NT2/D1 (cell line): ENCODE results near the gene ADAMTS12.

ENCODE experiments used
- DNase-seq: peaks from one replicate; pipeline ENCODE4 v3.0.0-alpha.2; 2011; ENCODE audit warnings: low read depth, low spot score
- H3K27me3 ChIP-seq: 2 replicates; pipeline ENCODE4 v1.6.0; 2011; ENCODE audit warnings: mild to moderate bottlenecking; ENCODE audit not compliant: insufficient read length, insufficient read depth
- H3K36me3 ChIP-seq: 2 replicates; pipeline ENCODE4 v1.6.1; 2011; ENCODE audit warnings: mild to moderate bottlenecking, low read length, mixed read lengths; ENCODE audit not compliant: insufficient read depth, insufficient read length
- H3K4me1 ChIP-seq: 2 replicates; pipeline ENCODE4 v1.5.1; 2011; ENCODE audit not compliant: insufficient read depth, insufficient read length
- H3K4me3 ChIP-seq: 2 replicates; pipeline ENCODE4 v1.5.1; 2011; ENCODE audit warnings: low read depth; ENCODE audit not compliant: insufficient read length
- H3K9ac ChIP-seq: 2 replicates; pipeline ENCODE4 v1.6.0; 2011; ENCODE audit warnings: low read depth; ENCODE audit not compliant: insufficient read length
- H3K9me3 ChIP-seq: 2 replicates; pipeline ENCODE4 v1.5.1; 2011; ENCODE audit warnings: mild to moderate bottlenecking, low read length; ENCODE audit not compliant: insufficient read depth
- SUZ12 ChIP-seq: IDR thresholded peaks from 2 replicates; pipeline ENCODE4 v1.6.1; 2011; ENCODE audit not compliant: insufficient read length, insufficient read depth; ENCODE audit errors: extremely low read depth
- YY1 ChIP-seq: IDR thresholded peaks from 2 replicates; pipeline ENCODE4 v1.6.1; 2011; ENCODE audit not compliant: insufficient read length, insufficient read depth
- ZNF274 ChIP-seq: IDR thresholded peaks from 2 replicates; pipeline ENCODE4 v1.6.1; 2011; ENCODE audit warnings: mild to moderate bottlenecking, low read depth, low read length

ADAMTS12 gene

DNA sequence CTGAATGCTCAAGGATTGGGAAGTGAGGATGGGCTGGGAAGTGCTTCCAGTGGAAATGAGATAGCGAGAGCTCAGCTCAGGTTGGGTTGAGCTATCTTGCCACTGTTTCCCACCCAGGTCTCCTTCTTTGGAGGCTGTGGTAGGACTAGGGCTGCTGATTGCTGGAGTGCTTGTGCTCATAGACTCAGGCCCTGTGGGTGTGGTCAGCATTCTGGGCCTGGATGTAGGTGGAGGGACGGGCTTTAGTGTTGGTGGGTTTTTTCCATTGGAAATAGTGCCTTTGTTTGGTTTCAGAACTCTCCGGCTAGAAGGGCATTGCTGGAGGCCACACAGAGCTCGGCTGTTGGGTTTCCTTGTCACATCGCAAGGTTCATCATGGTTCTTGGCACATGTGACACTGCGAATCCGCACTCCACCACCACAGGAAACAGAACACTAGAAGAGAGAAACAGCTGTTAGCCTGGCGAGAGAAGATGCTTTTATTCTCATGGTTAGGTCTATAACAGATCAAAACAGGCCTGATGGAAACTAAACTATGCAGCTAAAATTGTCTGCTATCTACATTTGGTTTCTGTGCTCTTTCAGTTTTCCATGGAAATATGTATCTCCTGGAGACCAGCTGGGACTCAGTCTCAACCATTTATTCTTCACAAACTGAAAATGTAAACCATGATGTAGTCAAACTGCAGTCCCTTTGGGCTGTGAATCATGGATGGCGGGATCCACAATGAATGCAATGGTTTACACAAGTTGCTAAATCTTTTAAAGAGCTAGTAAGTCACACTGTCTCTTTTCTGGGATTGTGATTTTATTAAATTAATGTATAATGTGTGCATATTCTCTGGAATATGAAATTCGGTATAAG is 314.8 kb downstream of the ADAMTS12 start:
- Histone ChIP-seq H3K4me1 (no peaks in the 10 kb centered on the region), H3K9me3 (no peaks in the 10 kb centered on the region; the same call in 1 of the 2 replicates), H3K27me3 (no peaks in the 10 kb centered on the region), H3K4me3 (no peak overlapping the region), H3K9ac (no peak overlapping the region), H3K36me3 (peaks cover 12% of the 10 kb centered on the region)
- TF ChIP-seq ZNF274 (no peak), YY1 (no peak), SUZ12 (no peak)
- DNase-seq = no peak

DNA sequence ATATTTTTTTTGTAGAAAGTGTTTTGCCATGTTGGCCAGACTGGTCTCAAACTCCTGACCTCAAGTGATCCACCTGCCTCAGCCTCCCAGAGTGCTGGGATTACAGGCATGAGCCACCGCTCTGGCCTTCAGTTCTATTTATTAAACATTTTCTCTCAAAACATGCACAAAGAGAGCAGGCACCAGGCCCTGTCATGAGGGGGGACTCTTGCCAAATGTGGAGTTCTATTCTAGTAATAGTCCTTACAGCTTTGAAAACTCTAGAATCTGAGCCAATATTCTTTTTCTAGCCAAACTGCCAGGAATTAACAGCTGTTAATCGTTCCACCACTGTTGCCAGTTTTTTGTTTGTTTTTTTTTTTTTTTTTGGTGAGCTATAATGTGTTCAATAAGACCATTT is 326.5 kb downstream of the ADAMTS12 start:
- Histone ChIP-seq H3K9ac (no peak overlapping the region), H3K9me3 (peaks cover 16% of the 10 kb centered on the region; the same call in 1 of the 2 replicates), H3K4me1 (no peaks in the 10 kb centered on the region), H3K36me3 (no peaks in the 10 kb centered on the region), H3K27me3 (no peaks in the 10 kb centered on the region), H3K4me3 (no peak overlapping the region)
- DNase-seq = no peak
- no peak for TF ChIP-seq SUZ12
- TF ChIP-seq YY1 = no peak
- TF ChIP-seq ZNF274 = no peak

DNA sequence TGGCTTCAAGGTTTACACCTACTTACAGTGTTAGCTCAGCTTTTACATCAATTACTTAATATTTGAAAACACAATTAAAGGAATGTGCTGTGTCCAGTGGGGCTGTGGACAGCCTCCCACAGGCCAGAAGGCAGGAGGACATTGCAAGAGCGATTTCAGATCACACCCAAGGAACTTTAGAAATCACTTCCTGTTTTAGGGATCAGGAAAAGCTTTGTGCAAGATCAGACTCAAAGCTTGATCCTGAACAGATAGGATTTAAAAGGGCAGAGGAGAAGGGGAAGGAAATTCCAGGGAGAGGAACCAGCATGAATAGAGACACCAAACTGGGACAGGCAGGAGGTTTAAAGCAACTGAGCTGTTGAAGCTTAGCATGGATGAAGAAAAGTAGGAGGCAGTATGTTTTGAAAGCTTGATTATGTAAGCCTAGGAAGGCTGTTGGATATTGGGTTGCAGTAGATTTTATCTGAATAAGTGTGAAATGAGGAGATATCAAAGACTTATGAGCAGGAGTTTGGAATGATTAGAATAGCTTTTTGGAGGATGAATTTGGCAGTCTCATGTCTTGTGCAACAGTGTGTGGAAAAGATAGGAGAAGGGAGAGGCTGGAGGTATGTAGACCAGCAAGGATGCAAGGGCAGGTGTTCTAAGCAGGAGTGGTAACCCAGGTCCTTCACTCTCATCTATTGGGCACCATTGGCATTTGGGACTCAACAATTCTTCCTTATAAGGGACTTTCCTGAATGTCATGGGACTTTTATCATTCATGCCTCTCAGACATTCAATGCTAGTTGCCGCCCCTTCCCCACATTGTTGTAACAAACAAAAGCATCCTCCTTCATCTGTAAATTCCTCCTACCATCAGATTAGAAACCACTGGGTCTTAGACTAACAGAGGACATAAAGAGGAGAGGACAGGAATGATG is 327.5 kb downstream of the ADAMTS12 start:
- peaks cover 16% of the 10 kb centered on the region; the same call in 1 of the 2 replicates for H3K9me3 ChIP-seq
- no peaks in the 10 kb centered on the region for H3K36me3 ChIP-seq
- DNase-seq = peak; percentile 18
- H3K4me3 ChIP-seq = no peak overlapping the region
- no peak for TF ChIP-seq ZNF274
- no peak for TF ChIP-seq YY1
- TF ChIP-seq SUZ12 = no peak
- H3K27me3 ChIP-seq = no peaks in the 10 kb centered on the region
- no peak overlapping the region for H3K9ac ChIP-seq
- H3K4me1 ChIP-seq = no peaks in the 10 kb centered on the region

DNA sequence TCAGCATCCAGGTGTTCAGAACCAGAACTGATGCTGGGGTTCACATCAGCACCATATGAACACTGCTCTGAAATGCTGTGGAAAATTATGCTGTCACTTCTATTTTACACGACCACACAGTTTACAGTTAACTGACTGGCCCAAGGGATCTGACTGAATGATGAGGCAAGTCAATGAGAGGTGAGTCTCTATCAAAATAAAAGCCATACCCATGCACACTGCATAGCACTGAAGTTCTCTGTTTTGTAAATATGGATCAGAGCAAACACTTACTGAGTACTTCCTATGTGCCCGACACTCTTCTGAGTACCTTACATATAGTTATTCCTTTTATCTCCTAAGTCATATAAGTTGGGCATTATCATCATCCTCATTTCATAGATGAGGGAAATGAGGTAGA is 328.3 kb downstream of the ADAMTS12 start:
- no peaks in the 10 kb centered on the region for H3K27me3 ChIP-seq
- H3K4me1 ChIP-seq = no peaks in the 10 kb centered on the region
- H3K36me3 ChIP-seq = no peaks in the 10 kb centered on the region
- DNase-seq = no peak
- H3K9ac ChIP-seq = no peak overlapping the region
- peaks cover 14% of the 10 kb centered on the region; the same call in 1 of the 2 replicates for H3K9me3 ChIP-seq
- H3K4me3 ChIP-seq = no peak overlapping the region
- TF ChIP-seq SUZ12 (no peak), YY1 (no peak), ZNF274 (no peak)

DNA sequence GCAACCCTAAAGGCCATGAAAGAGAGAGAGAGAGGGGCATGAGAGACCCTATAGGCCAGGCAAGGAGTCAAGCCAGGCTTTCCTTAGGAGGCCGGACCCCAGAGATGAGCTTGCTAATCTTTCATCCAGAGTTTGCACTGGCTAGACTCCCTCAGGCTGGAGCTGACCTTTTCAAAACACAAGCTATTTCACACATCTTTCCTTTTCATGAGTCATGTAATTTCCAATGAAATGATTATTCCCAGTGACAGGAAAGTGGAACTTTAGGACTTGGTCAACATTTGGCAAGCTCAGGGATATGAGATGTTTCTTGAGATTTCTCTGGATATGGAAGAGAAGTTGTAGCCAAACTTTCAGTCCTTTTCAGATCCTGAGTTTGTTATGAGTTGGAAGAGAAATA is 333.3 kb downstream of the ADAMTS12 start:
- H3K27me3 ChIP-seq = no peaks in the 10 kb centered on the region
- TF ChIP-seq ZNF274 (no peak), YY1 (no peak), SUZ12 (no peak)
- H3K36me3 ChIP-seq = no peaks in the 10 kb centered on the region
- no peaks in the 10 kb centered on the region for H3K4me1 ChIP-seq
- no peak for DNase-seq
- H3K4me3 ChIP-seq = no peak overlapping the region
- no peaks in the 10 kb centered on the region for H3K9me3 ChIP-seq
- no peak overlapping the region for H3K9ac ChIP-seq

DNA sequence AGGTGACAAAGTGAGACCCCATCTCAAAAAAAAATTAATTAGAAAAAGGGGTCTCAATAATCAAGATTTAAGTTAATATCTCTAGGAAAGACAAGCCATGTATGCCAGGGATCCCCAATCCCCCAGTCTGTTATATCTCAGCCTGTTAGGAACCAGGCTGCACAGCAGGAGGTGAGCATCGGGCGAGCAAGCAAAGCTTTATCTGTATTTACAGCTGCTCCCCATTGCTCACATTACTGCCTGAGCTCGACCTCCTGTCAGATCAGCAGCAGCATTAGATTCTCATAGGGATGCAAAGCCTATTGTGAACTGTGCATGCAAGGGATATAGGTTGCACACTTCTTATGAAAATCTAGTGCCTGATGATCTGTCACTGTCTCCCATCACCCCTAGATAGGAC is 334.2 kb downstream of the ADAMTS12 start:
- no peak for DNase-seq
- TF ChIP-seq YY1 (no peak), SUZ12 (no peak), ZNF274 (no peak)
- Histone ChIP-seq H3K4me1 (no peaks in the 10 kb centered on the region), H3K9ac (no peak overlapping the region), H3K4me3 (no peak overlapping the region), H3K36me3 (no peaks in the 10 kb centered on the region), H3K27me3 (no peaks in the 10 kb centered on the region), H3K9me3 (no peaks in the 10 kb centered on the region)
